ENCODE data around the gene ANKRD65. TPM values are rescaled to one million over a fixed set of nuclear protein-coding genes. Genes with fewer than 3 reads are reported as not detected.
"Not testable (repeated sequence)": the region's sequence is repeated elsewhere in the genome, so short reads cannot be mapped to it uniquely, and the experiment has no call there.

ANKRD65 gene
- total RNA-seq, 3 donors from 2014 or later (not counting 1 experiment from before 2014, with no cell fraction given) = not detected

DNA sequence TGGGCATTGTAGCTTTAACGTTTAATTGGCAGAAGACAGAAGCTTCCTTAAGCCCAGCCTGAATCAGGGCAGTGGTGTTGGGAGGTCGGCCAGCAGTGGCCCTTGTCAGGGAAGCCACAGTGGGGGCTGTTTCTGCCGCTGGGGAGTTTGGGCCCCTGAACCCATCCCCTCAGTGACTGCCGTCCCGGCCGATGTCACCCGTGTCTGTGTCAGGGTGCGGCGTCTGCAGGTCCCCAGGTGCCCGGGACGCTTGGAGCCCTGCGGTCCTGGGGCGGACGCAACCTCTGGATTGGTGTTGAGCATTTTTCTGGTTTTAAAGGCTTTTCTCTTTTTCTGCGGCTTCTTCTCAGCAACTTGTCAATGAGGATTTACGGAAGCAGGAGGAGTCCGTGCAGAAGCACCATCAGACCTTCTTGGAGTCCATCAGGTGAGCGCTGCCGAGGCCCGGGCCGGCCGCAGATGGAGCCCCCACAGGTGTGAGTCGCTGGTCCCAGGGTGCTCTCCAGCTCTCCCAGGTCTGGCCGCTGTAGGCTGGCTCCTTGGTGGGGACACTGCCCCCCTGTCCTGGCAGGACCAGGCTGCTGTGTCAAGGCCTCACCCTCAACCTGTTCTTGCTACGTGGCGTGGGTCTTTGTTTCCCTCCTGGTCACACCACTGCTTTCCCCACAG, 30.8 kb upstream of the ANKRD65 start:
- intact Hi-C loops (cut with micrococcal nuclease) = no loop called here
- Mint-ChIP-seq H3K27ac (no peak overlapping the region), H3K27me3 (ENCODE audit: low read depth in 2 of 2) (peaks cover 0 to 5% of the 10 kb centered on the region in 2 donors), H3K4me1 (no peaks in the 10 kb centered on the region), H3K36me3 (no peaks in the 10 kb centered on the region), H3K9me3 (no peaks in the 10 kb centered on the region), H3K4me3 (no peak overlapping the region)
- DNase-seq (no peak), ATAC-seq (no peak)
- Histone ChIP-seq H3K27me3 (ENCODE audit: control insufficient read depth, insufficient read depth, low read length) (no peaks in the 10 kb centered on the region), H3K4me3 (ENCODE audit: low read length) (no peak overlapping the region), H3K27ac (ENCODE audit: low read length) (no peak overlapping the region), H3K4me1 (ENCODE audit: control insufficient read depth, insufficient read depth, low read length) (no peaks in the 10 kb centered on the region), H3K36me3 (ENCODE audit: control insufficient read depth, insufficient read depth, low read length) (no peaks in the 10 kb centered on the region), H3K9me3 (ENCODE audit: control insufficient read depth, insufficient read depth, low read length) (no peaks in the 10 kb centered on the region)
- TF ChIP-seq, protein P1, sequence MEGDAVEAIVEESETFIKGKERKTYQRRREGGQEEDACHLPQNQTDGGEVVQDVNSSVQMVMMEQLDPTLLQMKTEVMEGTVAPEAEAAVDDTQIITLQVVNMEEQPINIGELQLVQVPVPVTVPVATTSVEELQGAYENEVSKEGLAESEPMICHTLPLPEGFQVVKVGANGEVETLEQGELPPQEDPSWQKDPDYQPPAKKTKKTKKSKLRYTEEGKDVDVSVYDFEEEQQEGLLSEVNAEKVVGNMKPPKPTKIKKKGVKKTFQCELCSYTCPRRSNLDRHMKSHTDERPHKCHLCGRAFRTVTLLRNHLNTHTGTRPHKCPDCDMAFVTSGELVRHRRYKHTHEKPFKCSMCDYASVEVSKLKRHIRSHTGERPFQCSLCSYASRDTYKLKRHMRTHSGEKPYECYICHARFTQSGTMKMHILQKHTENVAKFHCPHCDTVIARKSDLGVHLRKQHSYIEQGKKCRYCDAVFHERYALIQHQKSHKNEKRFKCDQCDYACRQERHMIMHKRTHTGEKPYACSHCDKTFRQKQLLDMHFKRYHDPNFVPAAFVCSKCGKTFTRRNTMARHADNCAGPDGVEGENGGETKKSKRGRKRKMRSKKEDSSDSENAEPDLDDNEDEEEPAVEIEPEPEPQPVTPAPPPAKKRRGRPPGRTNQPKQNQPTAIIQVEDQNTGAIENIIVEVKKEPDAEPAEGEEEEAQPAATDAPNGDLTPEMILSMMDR (IDR thresholded peaks at IDR 0.05) = no peak
- 88% methylated on average over 26 of the region's 26 CpGs for WGBS (ENCODE audit: insufficient coverage)

DNA sequence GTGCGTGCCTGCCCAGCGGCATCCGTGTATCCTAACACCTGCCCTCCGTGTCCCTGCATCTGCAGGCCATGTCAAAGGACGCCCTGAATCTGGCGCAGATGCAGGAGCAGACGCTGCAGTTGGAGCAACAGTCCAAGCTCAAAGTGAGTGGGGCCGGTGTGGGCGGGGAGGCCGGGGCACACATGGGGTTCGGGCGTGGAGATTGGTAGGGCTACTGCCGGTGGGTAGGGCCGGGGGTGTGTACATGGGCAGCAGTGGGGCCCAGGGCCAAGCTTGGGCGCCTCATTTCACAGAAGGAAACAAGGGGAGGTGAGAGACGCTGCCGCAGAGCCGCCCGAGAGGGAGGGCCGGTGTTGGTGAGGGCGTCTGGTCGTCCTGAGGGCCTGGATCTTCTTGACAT, 29.5 kb upstream of the ANKRD65 start:
- H3K4me1 ChIP-seq (ENCODE audit: control insufficient read depth, insufficient read depth, low read length); H3K27ac Mint-ChIP-seq; H3K27ac ChIP-seq (ENCODE audit: low read length); DNase-seq; H3K9me3 ChIP-seq (ENCODE audit: control insufficient read depth, insufficient read depth, low read length); H3K36me3 ChIP-seq (ENCODE audit: control insufficient read depth, insufficient read depth, low read length); H3K4me3 ChIP-seq (ENCODE audit: low read length); H3K4me1 Mint-ChIP-seq; intact Hi-C loops (cut with micrococcal nuclease); H3K27me3 Mint-ChIP-seq (ENCODE audit: low read depth in 2 of 2); H3K36me3 Mint-ChIP-seq; ATAC-seq; H3K4me3 Mint-ChIP-seq; H3K9me3 Mint-ChIP-seq; H3K27me3 ChIP-seq (ENCODE audit: control insufficient read depth, insufficient read depth, low read length): not testable (repeated sequence)
- WGBS (ENCODE audit: insufficient coverage) = 87% methylated on average over 22 of the region's 22 CpGs

DNA sequence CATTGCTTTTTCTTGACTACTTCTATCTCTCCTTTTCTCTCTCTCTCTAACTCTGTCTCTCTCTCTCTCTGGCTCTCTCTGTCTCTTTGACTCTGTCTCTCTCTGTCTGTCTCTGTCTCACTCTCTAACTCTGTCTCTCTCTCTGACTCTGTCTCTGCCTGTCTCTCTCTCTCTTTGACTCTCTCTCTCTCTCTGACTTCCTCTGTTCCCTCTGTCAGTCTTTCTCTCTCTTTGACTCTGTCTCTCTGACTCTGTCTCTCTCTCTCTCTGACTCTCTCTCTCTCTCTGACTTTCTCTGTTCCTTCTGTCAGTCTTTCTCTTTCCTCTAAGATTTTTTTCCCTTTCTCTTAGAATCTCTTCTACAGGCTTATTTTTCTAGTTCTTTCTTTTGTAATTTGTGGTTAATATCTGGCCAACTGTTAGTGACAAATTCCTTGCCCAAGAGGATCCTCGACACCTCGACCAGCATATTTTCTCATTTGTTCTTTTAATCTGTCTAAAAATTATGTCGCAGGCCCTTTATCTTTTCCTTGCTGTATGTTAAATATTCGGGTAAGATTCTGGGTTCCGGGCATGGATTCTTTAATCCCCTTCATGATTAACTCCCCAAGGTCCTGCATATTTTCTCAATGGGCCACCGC, 28.1 kb upstream of the ANKRD65 start, which contains the start of gene ATAD3C:
TSS of gene ATAD3C (plus strand) at position 591 of the 641 bp plus-strand sequence. CDS start 995 bp downstream, outside the sequence.
- no peaks in the 10 kb centered on the region for H3K27me3 ChIP-seq (ENCODE audit: control insufficient read depth, insufficient read depth, low read length)
- DNase-seq (no peak), ATAC-seq (no peak)
- TF ChIP-seq, protein P1 (IDR thresholded peaks at IDR 0.05) = no peak
- H3K4me1 ChIP-seq (ENCODE audit: control insufficient read depth, insufficient read depth, low read length) = no peaks in the 10 kb centered on the region
- H3K36me3 Mint-ChIP-seq = no peaks in the 10 kb centered on the region
- no peak within 1 kb of the TSS for H3K27ac Mint-ChIP-seq
- H3K4me1 Mint-ChIP-seq = no peaks in the 10 kb centered on the region
- H3K9me3 Mint-ChIP-seq = no peaks in the 10 kb centered on the region
- peaks cover 0 to 5% of the 10 kb centered on the region in 2 donors for H3K27me3 Mint-ChIP-seq (ENCODE audit: low read depth in 2 of 2)
- H3K9me3 ChIP-seq (ENCODE audit: control insufficient read depth, insufficient read depth, low read length) = no peaks in the 10 kb centered on the region
- 90% methylated on average over 6 of the region's 6 CpGs for WGBS (ENCODE audit: insufficient coverage)
- H3K4me3 ChIP-seq (ENCODE audit: low read length) = no peak within 1 kb of the TSS
- intact Hi-C loops (cut with micrococcal nuclease) = no loop called here
- H3K4me3 Mint-ChIP-seq = no peak within 1 kb of the TSS
- H3K36me3 ChIP-seq (ENCODE audit: control insufficient read depth, insufficient read depth, low read length) = no peaks in the 10 kb centered on the region
- no peak within 1 kb of the TSS for H3K27ac ChIP-seq (ENCODE audit: low read length)

DNA sequence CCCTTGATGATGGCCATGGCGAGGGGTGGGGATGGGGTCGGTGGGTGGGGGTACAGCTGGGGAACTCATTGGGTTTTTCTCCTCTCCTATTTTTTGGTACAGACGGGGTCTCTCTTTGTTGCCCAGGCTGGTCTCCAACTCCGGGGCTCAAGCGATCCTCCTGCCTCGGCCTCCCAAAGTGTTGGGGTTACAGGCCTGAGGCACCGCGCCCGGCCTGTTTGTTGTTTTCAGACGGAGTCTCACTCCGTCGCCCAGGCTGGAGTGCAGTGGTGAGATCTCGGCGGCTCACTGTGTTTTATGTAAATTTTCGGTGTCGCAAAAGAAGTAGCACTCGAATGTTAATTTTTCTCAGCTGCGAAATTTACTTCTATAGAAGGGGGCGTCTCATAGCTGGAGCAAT, 25.6 kb upstream of the ANKRD65 start:
- ATAC-seq; intact Hi-C loops (cut with micrococcal nuclease); H3K4me1 Mint-ChIP-seq; H3K4me3 Mint-ChIP-seq; H3K9me3 ChIP-seq (ENCODE audit: control insufficient read depth, insufficient read depth, low read length); H3K4me1 ChIP-seq (ENCODE audit: control insufficient read depth, insufficient read depth, low read length); H3K27ac ChIP-seq (ENCODE audit: low read length); H3K9me3 Mint-ChIP-seq; H3K4me3 ChIP-seq (ENCODE audit: low read length); H3K27me3 ChIP-seq (ENCODE audit: control insufficient read depth, insufficient read depth, low read length); H3K36me3 ChIP-seq (ENCODE audit: control insufficient read depth, insufficient read depth, low read length); H3K27ac Mint-ChIP-seq; H3K36me3 Mint-ChIP-seq; DNase-seq; H3K27me3 Mint-ChIP-seq (ENCODE audit: low read depth in 2 of 2): not testable (repeated sequence)
- WGBS (ENCODE audit: insufficient coverage) = 95% methylated on average over 12 of the region's 19 CpGs
